GM19099 (cell line): ENCODE results near the gene ZBTB7B.

Experiments used
- POLR2A ChIP-seq: IDR thresholded peaks from 3 replicates; pipeline ENCODE4 v1.6.1; 2011; ENCODE audit warnings: low read depth; ENCODE audit not compliant: insufficient read length; ENCODE audit errors: extremely low read depth

The ZBTB7B gene

DNA sequence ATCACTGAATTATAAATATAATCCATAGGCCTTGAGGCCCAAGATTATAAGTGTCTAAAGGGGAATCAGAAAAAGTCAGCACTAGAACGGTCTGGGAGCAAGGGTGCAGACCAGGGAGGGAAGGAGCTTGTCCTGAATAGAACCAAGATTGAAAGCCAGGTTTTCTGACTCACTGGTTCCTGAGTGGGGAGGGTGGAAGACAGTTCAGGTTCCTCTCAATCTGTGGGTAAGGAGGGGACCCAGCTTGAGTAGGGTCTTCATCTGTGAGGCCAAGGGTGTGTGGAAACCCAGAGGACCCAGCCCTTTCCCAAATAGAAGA lies 8.4 kb upstream of the ZBTB7B start:
- no peak for TF ChIP-seq POLR2A

DNA sequence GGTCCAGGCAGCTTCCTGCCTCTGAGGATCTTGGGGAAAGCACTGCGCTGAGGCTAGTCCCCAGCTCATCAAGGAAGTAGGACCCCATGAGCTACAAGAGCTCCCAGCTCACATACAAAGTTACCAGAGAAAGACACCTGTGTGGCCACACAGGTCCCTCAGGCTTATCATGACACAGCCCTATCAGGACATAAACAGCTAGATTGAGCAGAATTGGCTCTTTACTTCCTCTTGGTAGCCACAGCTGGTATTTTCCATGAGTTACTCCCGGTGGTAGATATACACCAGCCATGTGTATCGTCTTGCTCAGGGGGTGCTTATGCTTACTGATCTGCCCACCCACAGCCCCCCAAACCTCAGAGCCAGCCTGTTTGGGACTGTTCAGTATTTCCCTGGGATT lies 8.0 kb upstream of the ZBTB7B start:
- no peak for TF ChIP-seq POLR2A

DNA sequence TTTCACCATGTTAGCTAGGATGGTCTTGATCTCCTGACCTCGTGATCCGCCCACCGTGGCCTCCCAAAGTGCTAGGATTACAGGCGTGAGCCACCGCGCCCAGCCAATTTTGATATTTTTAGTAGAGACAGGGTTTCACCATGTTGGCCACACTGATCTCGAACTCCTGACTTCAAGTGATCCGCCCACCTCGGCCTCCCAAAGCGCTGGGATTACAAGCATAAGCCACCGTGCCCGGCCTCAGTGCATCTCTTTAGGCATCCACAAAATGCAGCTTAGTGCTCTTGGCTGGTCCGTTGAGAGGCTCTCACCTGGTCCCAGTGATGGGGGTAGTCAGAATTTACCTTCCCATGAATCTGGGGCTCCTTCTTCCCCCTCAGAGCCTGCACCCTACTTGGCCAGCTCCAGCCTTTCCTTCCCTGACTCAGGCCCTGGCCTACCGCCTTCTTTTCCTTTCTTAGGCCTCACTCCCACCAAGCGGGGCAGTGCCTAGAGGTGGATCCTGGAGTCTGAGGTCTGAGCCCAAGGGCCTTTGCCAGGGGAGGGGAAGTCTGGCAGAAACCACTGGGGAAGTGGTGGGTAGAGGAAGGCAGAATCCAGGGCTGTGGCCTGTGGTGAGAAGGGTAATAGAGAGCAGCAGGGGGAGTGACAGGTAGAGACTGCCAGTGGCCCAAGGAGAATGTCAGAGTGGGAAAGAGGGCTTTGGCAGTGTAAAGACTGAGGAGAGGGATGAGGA lies 5.5 kb upstream of the ZBTB7B start:
- no peak for TF ChIP-seq POLR2A

DNA sequence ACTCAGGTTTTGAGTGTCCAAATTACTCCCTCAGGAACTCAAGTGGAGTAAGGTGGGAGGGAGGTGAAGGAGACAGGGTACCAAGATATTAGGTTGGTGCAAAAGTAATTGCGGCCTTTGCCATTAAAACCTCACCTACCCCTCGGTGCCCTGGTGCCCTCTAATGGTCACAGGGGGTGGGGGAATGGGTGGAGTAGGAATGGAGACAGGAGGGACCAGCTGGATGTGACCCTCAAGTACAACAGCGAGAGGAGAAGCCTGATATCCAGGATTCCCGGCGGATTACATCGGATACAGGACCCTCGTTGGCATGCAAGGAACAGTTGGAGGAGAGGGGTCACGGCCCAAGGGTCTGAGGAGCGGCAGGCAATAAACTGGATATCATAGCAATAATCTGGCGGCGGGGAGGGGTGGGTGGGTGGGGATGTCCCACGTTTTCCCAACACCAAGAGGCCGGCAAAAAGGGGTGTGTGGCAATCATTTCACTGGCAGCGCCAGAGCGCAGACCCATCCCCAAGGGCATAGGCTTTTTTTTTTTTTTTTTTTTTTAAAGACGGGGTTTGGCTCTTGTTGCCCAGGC lies 4.3 kb upstream of the ZBTB7B start:
- no peak for TF ChIP-seq POLR2A

DNA sequence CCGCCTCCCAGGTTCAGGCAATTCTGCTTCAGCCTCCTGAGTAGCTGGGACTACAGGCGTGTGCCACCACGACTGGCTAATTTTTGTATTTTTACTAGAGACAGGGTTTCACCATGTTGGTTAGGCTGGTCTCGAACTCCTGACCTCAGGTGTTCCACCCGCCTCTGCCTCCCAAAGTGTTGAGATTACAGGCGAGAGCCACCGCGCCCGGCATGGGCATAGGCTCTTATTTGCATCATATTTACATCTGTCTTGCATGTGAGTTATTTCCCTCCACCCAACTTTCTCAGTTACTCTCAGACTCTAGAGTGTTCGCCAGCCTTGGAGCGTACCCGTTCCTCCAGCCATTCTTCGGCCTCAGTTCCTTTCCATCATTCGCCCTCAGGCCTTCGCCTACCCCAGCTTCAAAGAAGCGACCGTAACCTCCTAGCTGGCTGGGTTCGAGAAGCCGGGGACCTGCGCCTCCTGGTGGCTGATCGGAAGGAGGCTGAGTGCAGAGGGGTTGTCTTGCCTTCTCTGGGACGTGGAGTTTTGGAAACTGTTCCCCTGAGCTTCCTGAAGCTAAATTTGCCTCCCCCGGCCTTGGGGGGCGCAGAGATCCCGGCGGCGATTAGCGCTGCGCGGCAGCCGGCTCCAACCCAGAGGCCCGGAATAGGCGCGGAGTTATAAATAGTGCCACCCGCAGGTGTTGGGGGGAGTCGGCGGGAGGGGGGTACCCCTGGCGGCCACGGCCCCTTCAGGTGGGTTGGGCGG lies 3.6 kb upstream of the ZBTB7B start:
- TF ChIP-seq POLR2A = peak; percentile 63

DNA sequence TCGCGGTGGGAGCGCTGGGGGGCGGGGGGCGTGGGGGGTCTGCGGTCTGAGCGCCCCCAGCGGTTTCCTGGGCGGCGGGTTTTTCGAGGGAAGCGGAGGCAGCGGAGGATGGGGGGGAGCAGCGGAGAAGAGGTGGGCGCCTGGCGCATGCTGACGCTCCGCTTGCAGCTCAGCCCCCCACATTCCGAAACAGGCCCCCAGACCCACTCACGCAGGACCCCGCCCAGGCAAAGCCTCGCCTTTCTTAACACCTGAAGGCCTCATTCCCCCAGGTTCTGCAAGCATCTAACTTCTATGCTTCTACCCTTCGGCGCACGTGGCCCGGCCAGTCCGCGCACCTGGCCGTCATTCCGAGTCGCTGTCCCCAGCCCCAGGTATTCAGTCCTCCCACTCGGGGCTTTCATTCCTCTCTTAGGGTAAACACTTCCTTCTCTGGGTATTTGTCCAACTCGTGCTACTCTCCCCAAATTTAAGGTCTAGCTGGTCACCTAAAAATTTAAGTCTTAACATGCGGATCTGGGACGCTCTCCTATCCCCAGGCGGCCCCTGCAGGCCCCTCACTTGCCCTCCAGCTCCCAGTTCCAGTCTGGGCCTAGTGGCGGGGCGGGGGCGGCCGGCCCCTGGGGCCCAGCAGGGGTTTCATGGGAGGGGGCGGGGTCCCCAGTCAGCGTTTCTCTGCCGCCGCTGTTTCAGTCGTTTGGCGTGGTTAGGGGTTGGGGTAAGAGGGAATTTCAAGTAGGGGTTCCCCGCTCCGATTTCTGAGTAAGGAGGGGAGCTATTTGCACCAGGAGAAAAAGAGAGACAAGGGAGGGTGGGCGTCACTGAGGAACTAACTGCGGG lies 2.8 kb upstream of the ZBTB7B start:
- TF ChIP-seq POLR2A = no peak

DNA sequence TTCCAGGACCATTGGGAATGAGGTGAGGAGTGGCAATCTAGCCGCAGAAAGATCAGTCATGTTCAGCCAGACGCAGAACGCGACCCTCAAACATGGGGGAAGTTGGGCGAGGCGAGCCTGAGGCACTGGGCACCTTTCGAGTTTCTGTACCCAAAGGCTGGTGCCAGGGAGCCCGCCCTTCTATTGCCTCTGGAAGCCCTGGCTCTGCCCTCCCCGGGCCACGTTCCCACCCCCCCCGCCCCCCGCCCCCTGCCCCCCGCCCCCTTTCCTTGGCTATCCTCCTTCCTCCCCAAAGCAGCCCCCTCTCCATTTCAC lies 2.2 kb upstream of the ZBTB7B start:
- no peak for TF ChIP-seq POLR2A

DNA sequence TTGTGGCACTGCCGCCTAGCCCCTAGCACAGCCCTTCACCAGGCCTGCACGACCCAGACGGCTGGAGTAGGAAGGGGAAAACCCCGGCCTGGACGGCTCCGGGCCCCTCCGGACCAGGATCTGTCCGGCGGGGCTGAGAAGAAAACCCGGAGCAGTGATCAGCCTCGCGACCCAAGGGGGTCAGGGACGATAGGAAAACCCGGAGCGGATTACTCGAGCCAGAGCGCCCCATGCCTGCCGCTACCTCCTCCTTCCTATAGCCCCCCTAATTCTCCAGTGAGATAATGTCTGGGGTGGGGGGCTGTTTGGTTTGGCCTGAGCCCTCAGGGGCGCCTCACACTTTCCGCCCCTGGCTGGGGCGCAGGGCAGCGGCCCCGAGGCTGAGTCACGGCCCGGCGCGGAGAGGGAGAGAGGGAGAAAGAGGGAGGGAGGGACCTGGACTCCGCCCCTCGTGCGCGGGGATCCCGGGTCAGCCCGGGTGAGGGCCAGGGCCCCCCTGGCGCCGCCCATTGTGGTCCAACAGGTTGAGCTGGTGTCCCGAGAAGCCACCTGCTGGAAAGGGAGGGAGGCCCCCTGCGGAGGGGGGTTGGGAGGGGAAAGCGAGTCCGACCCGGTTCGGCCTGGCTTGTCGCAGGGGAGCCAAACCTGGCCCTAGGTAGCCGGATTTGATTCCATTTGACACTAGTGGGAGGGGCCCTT lies 1.7 kb upstream of the ZBTB7B start:
- peak; percentile 58 for TF ChIP-seq POLR2A

DNA sequence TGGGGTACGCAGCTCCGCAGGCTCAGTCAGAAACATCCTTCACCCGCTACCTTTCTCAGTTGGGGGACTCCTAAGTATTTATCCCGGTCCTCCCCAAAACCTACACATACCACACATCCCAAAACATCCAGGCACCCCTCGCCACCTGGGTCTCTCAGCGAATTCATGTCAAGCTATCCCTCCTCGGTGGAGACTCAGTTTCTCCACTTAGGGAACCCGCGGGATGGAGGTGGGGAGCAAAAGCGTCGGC lies 1.3 kb upstream of the ZBTB7B start:
- no peak for TF ChIP-seq POLR2A

DNA sequence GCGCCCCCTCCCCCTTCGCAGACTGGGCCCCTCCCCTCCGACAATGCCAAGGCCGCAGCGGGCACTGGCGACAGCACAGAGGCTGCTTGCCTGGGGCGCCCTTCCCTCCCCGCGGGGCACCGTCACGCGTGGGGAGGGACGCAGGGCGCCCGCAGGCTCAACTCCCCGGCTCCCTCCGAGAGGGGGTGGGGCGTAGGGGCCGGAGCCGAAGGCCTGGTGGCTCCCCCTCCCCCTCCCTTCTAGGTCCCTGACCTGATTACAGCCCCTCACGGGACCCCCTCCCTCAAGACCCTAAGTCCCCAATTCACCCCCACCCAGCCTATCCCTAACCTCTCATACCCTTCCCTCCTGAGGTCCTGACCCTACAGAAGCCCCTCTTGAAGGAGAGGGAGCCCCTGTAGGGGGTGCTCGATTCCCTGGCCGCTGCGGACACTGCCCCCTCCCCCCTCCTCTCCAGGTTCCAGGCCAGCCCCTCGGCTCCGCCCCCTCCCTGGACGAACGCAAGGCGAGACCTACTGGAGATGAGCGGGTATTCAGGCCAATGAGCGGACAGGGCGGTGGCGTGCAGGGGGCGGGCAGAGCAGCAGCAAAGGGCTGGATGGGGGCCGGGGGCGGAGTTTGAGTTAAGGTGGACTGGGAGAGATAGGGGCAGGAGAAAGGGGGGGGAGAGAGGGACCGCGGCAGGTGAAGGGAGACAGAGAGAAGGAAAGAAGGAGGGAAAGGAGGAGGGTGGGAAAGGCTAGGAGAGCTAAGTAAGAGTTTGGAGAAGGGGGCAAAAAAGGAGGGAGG lies 733 bp upstream of the ZBTB7B start:
- TF ChIP-seq POLR2A = peak; percentile 15

DNA sequence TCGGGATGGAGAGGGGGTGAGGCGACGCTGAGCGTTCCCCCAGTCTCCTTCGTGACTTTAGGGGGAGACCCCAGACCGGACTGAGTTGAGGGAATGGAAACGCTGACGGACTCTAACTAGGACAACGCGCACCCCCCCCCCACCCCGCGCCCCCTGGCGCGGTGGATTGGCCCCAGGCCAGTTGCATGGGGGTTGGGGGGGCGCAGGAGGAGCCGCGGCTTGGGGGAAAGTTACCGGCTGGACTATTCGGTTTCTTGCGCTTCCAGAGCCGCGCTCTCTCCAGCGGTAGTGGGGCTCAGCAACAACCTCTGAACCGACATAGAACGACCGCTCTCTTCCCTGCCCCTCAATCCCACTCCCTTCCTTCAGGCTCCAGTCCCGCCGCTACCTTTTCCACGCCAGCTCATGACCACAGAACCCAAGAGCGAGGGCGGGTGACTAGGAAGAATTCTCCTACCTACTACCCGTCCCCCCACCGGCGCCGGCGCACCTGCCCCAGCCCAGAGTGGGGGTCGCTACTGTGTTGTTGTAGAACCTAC lies 694 bp downstream of the ZBTB7B start:
- no peak for TF ChIP-seq POLR2A

DNA sequence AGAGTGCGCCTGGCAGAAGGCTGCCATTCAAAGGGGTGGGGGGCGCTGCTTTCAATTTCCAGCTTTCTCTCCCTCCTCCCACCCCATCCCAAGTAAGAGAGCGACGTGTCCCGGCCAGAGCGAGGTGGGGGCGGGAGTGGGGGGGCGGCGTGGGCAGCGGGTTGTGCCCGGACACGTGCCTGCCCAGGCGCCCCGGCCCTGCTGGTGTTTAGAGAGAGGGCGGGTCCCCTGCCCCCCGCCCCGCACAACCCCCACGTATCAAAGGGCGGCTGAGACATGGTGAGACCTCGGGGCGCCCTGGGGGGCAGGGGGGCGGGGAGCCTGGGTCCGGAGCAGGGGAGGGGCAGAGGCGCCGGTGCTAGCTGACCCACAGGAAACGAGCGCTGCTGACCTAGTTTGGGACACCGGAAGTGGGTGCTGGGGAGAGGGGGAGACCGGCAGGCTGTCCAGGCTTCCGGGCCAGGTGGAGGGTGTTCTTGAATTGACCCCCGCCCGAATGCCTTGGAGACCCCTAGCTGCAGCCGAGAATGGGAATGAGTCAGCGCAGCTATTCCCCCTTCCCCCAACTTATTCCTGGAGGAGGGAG lies 1.3 kb downstream of the ZBTB7B start:
- no peak for TF ChIP-seq POLR2A

DNA sequence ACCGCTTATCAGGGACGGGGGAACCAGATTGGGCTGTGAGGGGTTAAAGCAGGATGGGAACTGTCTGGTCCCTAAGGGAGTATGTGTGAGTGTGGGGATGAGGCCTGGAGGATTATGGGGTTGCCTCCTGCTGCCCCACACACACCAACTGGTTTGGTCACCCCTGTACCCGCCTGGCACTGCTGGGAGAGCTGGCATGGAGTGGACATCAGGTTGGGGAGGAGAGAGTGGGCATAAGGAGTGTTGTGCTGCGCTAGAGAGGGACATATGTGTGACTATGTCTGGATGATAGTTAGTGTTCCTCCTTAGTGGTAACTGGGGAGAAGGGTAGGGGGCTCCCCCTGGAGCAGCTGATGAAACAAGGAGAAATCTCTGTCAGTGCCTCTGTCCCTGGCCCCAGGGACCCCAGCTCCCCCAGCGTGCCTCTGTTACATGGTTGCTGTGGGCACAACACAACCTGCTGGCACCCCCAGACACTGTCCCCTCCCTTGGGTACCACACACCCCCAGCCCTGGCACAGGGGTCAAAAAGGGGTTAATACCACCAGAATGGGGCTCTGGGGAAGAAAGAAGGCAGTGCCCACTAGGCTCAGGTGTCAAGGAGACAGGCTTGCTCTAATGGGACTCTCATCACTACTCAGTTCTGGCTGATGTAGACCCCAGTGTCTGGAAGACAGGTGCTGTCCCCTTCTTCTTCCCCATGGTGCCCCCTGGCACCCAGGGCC lies 1.9 kb downstream of the ZBTB7B start:
- no peak for TF ChIP-seq POLR2A
